ENCODE data around the gene ATXN7.

ATXN7 gene

DNA sequence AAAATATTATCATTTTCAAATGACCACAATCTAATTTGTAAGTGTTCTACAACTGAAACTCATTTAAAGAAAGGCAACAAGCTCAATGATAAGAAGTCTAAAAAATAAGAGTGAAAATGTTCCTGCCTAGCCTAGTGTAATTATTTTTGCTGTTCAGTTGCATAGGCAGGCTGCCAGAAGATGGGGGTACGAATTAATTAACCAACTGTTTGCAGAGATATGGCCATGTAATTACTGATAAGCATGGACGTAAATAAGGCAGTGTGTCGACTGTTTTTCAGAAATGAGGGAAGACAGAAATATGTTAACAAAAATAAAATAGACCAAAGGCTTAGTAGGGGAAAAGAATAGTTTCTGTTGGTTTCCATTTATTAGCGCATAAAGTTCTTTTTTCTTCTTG is 73.3 kb downstream of the ATXN7 start:
- no peak for DNase-seq (ENCODE audit: low spot score)

- no peak for DNase-seq (ENCODE audit: low spot score)
Observed at GRCh38 chr3:63937661-63938651, 74.3 kb downstream of the ATXN7 start.

DNA sequence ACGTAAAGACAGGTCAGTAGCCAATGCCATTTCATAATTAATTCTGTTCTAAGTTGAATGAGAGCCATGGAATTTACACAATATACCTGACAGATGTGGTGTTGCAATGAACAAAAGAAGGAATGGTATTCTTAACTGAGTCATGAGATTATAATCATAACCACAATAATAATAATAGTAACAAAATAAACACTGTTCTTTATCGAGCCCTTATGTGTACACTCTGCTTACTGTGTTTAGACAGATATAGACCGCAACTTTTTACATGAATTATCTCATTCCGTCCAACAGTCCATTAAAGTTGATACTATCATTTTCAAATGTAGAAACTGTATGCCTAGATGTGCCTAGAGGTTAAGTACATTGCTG is 76.7 kb downstream of the ATXN7 start:
- no peak for DNase-seq (ENCODE audit: low spot score)

DNA sequence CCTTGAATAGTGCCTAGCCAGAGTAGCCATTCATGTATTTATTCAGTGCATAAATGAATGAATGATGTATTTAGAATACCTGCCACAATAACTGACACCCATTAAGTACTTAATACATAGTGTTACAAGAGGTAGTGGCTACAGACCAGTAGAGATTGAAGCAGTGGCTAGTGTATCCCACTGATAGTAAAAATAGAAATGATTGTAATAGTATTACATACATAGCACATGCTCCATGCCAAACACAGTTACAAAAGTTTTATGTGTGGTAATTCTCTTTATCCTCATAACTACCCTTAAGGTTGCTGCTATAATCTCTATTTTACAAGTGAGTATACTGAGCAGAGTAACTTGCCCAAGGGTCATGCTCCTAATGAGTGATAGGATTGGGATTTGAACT is 78.9 kb downstream of the ATXN7 start:
- no peak for DNase-seq (ENCODE audit: low spot score)

DNA sequence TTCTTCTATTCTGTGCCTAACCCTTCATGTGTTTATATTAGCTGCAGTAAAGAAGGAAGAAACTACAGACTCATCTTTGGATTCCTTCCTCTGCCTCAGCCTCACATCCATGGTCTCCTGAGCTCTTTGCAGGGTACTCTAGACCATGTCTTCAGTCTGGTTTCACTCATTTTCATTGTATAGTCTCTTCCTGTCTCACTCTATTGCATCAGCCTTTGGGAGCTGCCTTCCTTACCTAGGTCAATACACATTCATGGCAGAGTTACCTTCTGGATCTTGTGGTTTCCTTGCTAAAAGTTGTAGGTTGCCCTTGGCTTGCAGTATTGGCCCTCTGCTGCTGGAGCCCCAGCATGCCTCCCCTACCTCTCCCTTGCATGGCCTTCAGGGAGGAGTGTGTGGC is 80.0 kb downstream of the ATXN7 start:
- DNase-seq (ENCODE audit: low spot score) = no peak

DNA sequence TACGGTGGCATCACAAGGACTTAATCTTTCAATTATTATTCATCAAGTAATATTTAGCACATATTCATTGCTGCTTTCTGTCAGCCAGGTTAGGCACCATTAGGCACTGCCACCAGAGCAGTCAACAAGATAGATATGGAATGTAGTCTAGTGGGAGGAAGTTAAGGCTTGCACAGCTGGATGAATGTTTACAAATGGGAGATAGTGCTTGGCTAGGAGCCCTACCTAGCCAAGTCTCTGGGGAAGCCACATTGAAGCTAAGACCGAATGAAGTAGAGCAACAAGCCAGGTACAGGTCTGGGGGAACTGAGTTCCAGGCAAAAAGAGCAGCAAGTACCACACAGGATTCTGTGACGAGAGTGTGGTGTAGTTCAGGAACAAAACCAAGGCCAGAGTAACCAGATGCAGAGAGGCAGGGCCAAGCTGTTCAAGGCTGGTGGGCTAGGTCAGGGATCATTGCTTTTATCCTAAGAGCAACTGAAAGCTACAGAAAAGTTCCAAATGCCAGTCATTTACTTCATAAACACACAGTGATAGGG is 82.0 kb downstream of the ATXN7 start:
- DNase-seq (ENCODE audit: low spot score) = no peak

- DNase-seq (ENCODE audit: low spot score) = no peak
Observed at GRCh38 chr3:63946753-63947152, 83.1 kb downstream of the ATXN7 start.

DNA sequence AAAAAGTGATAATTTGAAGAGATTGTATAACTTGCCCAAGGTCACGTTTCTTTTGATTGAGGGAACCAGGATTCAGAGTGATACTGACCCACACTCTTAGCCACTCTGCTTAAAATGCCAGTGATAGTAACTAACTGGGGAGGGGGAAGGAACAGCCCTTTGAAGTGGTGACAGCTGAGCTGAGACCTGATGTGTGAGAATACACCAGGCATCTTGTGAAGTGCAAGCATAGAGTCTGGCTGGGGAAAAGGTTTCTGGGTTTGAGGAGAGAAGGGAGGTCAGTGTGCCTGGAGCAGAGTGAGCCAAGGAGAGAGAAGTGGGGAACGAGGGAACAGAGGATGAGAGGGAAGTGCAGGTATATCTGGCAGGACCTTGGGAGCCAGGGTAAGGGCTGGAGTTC is 83.9 kb downstream of the ATXN7 start:
- no peak for DNase-seq (ENCODE audit: low spot score)

GRCh38 chr3:63949005-63949404 is 85.3 kb downstream of the ATXN7 start:
- DNase-seq (ENCODE audit: low spot score) = peak; percentile 65

- no peak for DNase-seq (ENCODE audit: low spot score)
Observed at GRCh38 chr3:63950698-63951097, 87.0 kb downstream of the ATXN7 start.

GRCh38 chr3:63951492-63952247 is 88.0 kb downstream of the ATXN7 start:
- DNase-seq (ENCODE audit: low spot score) = no peak

DNA sequence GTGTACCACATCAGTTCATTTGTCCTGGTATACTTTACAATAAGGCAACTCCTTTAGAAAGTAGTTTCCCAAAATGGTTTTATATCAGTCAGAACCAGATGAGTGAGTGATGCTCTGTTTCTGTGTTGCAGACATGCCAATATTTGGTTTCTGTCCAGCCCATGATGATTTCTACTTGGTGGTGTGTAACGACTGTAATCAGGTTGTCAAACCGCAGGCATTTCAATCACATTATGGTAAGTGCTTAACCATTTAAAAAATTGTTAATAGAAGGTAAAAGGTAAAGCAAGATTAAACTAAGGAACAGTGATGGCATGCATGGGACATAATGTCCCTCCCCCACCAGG is 88.6 kb downstream of the ATXN7 start:
- DNase-seq (ENCODE audit: low spot score) = no peak

- DNase-seq (ENCODE audit: low spot score) = no peak
Observed at GRCh38 chr3:63954182-63954581, 90.5 kb downstream of the ATXN7 start.

GRCh38 chr3:63955036-63955650 is 91.5 kb downstream of the ATXN7 start:
- no peak for DNase-seq (ENCODE audit: low spot score)

GRCh38 chr3:63955830-63956545 is 92.3 kb downstream of the ATXN7 start:
- no peak for DNase-seq (ENCODE audit: low spot score)

DNA sequence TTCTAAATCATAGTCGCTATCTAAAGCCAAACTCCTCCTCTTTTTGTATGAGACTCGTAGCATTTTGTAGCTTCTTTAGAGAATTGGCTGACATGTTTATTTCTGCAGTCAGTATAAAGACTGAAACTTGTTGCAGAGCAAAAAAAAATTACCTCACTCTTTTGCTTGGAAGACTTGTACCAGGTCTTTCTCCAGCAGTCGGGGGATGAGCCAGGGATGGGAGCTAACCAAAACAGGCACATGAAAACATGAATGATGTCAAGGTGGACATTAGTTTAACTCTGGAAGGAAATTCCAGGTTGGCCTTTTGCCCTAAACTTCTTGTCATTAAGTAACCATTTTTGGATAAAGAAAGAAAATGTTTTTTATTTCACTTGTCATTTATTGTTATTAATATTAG is 95.5 kb downstream of the ATXN7 start:
- no peak for DNase-seq (ENCODE audit: low spot score)

DNA sequence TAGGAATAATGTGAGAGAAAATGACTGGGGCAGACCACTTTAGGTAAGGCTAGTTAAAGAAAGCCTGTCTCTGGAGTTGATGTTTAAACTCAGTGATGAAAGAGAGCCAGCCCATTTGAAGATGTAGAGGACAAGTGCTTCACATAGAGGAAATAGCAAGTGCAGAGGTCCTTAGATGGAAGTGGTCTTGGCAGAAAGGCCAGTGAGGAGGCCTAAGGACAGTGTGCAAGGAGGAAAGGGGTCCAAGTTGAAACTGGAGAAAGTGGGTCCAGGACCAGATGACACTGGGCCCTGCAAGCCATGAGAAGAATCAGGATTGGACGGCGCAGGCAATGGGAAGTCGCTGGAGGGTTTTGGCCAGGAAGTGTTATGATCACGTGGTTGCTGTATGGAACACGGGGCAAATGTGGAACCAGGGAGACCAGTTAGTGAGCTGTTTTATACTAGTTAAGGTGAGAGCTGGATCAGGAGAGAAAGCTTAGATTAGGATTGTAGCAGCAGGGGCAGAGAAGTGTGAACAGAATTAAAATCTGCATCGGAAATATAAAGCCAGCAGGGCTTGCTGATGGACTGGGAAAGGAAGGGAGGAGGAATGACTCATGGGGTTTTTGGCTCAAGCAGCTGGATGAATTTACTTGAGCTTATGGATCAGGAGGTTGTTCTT is 96.5 kb downstream of the ATXN7 start:
- DNase-seq (ENCODE audit: low spot score) = peak; percentile 71

DNA sequence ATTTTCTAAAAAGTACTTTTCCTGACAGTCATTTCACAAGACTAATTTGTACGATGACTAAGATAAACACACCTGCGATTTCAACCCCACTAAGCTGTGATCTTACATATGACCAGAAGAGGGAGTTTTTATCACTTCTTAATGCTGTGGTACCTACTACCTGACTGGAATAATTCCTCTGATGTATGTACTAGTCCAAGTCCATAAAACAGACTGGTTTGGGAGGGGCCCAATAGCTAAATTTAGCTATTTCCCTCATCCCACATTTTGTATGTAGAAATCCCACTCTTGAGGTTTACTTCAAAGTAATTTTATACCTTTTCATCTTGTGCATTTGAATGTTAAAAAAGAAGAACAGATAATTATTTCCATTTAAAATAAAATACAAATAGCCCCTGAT is 98.2 kb downstream of the ATXN7 start:
- no peak for DNase-seq (ENCODE audit: low spot score)

GRCh38 chr3:63963496-63963895 is 99.8 kb downstream of the ATXN7 start:
- no peak for DNase-seq (ENCODE audit: low spot score)

DNA sequence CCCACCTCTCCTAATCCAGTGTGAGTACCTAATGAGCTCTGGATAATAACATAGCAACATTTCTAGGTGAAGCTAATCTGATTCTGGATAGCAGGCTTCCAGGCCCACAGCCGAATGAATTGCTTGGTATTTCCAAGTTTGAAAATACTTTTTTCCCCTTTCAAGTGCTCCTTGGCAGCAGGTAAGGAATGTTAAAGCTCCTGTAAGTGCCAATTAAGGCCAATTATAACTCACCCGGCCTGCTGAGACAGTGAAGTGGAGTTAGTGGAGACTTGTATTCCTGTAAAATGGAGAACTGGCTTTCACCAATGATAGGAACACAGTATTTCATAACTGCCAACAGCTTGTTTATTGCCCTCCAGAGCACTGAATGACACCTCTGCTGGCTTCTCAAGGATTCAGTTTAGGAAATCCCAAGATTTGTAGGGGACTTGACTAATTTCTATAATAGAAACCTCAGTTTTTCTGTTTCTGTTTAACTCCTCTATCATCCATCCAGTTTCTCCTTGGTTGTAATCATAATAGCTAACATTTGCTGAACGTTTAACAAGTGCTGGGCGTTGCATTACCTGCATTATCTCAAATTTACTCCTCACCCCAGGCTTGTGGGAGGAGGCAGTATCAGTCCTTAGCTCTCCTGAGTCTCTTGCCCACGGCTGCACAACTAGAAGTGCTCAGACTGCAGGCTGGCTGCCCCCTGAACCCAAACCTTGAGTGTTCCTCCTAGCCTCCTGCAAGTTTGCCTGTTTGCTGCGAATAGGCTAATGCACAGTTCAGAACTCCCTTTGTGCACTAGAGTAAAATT is 101.2 kb downstream of the ATXN7 start:
- no peak for DNase-seq (ENCODE audit: low spot score)

DNA sequence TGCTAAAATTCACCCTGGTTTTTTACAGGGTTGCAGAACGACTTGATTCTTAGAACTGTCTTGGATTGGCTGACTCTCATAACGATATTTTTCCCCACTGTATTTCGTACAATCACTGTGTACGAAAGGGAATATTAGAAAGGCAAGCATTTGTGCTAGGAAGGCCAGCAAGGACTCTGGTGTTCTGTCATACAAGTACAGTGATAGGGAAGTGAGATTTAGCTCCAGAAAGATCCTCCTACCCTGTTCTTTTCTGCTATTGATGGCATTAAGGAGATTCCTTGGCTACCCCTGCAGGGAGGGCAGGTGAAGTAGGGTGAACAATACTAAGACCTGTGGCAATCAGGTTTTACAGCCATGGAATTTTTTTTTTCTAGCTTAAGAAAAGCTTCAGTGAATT is 102.3 kb downstream of the ATXN7 start:
- no peak for DNase-seq (ENCODE audit: low spot score)
